Thoracic aorta (tissue), 2 donors: ENCODE measurements around the gene HHLA2. TPM values are rescaled to one million over a fixed set of nuclear protein-coding genes. Genes with fewer than 3 reads are reported as not detected.
"Not testable (repeated sequence)": the region's sequence is repeated elsewhere in the genome, so short reads cannot be mapped to it uniquely, and the experiment has no call there.

ENCODE experiments used
- ATAC-seq: fragments of 150-250 bp; one replicate; pipeline ENCODE4 v1.8.0; 2017; ENCODE audit warnings: low read depth; ENCODE audit not compliant: insufficient number of reproducible peaks, low FRiP score
- DNase-seq: peaks from one replicate; pipeline ENCODE4 v3.0.0-alpha.2; 2020; ENCODE audit warnings: low spot score
- H3K27ac ChIP-seq, 2 donors: fragments of 200-600 bp; sonication (generic); 1 replicate in 1 of 2; 2 replicates in 1 of 2; pipeline ENCODE4 v1.5.1; 2016; ENCODE audit warnings: mild to moderate bottlenecking in 2 of 2, moderate library complexity in 2 of 2
- H3K27me3 ChIP-seq: fragments of 200-600 bp; sonication (generic); replicated peaks from 2 replicates; pipeline ENCODE4 v1.6.0; 2016; ENCODE audit warnings: mild to moderate bottlenecking; ENCODE audit not compliant: insufficient read depth
- H3K36me3 ChIP-seq: fragments of 200-600 bp; sonication (generic); one replicate; pipeline ENCODE4 v1.5.1; 2016
- H3K4me1 ChIP-seq, 2 donors: fragments of 200-600 bp; sonication (generic); 1 replicate in 1 of 2; 2 replicates in 1 of 2; pipeline versions ENCODE4 v1.5.1 to v1.6.0; 2016; ENCODE audit warnings: low read depth in 2 of 2, mild to moderate bottlenecking in 1 of 2; ENCODE audit not compliant: control insufficient read depth in 1 of 2
- H3K4me3 ChIP-seq: fragments of 200-600 bp; sonication (generic); 2 replicates; pipeline ENCODE4 v1.5.1; 2016; ENCODE audit warnings: mild to moderate bottlenecking
- H3K9me3 ChIP-seq: fragments of 200-600 bp; sonication (generic); 2 replicates; pipeline ENCODE4 v1.5.1; 2016
- total RNA-seq, 2 donors: library from RNA; depleted of rRNA; stranded (reverse); fragments of >200 nt; gene quantifications; one replicate each; pipeline versions ENCODE4 v1.1.0 to v1.2.3, GENCODE V29; 2016
- TF ChIP-seq, protein P1 (sequence below): fragments of 200-600 bp; sonication (generic); IDR thresholded peaks from one replicate; pipeline ENCODE4 v1.5.1; 2019; ENCODE audit warnings: antibody characterized with exemption

HHLA2 gene, protein sequence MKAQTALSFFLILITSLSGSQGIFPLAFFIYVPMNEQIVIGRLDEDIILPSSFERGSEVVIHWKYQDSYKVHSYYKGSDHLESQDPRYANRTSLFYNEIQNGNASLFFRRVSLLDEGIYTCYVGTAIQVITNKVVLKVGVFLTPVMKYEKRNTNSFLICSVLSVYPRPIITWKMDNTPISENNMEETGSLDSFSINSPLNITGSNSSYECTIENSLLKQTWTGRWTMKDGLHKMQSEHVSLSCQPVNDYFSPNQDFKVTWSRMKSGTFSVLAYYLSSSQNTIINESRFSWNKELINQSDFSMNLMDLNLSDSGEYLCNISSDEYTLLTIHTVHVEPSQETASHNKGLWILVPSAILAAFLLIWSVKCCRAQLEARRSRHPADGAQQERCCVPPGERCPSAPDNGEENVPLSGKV
- total RNA-seq, result not detected

DNA sequence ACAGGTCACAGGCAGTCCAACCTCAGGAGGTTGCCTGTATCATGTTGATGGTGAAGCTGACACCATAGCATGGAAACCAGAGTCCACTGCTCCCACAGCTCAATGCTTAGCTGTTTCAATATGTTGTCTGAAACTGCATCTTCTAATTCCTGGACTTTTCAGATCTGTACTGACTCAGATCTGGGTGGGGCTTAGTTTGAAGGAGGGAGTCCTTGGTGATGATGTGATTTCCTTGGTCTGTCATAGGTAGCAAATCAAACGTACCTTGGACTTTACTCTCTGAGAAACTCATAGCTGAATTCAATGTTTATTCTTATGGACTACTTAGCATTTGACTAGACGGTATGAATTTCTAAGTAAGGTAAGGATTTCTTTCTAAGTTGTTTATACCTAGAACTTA, at the start of gene HHLA2:
Gene HHLA2 (plus strand): TSS at position 310 of the 400 bp plus-strand sequence. CDS start 55,266 bp downstream, outside the sequence.
- TF ChIP-seq, protein P1, sequence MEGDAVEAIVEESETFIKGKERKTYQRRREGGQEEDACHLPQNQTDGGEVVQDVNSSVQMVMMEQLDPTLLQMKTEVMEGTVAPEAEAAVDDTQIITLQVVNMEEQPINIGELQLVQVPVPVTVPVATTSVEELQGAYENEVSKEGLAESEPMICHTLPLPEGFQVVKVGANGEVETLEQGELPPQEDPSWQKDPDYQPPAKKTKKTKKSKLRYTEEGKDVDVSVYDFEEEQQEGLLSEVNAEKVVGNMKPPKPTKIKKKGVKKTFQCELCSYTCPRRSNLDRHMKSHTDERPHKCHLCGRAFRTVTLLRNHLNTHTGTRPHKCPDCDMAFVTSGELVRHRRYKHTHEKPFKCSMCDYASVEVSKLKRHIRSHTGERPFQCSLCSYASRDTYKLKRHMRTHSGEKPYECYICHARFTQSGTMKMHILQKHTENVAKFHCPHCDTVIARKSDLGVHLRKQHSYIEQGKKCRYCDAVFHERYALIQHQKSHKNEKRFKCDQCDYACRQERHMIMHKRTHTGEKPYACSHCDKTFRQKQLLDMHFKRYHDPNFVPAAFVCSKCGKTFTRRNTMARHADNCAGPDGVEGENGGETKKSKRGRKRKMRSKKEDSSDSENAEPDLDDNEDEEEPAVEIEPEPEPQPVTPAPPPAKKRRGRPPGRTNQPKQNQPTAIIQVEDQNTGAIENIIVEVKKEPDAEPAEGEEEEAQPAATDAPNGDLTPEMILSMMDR, result no peak
- H3K4me1 ChIP-seq, result peaks cover 0 to 4% of the 10 kb centered on the region in 2 donors
- no peaks in the 10 kb centered on the region for H3K36me3 ChIP-seq
- no peak within 1 kb of the TSS for H3K27ac ChIP-seq
- no peaks in the 10 kb centered on the region for H3K9me3 ChIP-seq
- no peak for DNase-seq
- no peak within 1 kb of the TSS for H3K4me3 ChIP-seq
- no peak for ATAC-seq
- H3K27me3 ChIP-seq, result no peaks in the 10 kb centered on the region

DNA sequence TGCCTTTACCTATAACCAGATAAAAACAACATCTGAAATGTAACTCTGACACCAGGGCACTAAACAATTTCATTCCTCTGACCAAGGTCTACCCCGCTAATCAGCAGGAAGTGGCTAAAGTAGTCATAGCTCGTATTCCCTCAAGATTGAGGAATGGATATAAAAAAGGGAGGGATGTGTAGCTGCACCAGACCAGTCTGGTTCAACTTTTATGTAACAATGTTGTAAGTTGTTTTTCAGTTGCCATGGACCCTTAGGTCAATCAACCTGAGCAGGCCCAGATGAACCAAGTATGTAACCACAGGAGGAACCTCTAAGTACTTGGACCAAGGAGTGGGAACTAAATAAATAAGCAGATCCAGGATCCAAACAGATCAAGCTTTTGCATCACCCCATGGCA, 45.7 kb upstream of the HHLA2 start:
- ATAC-seq, result no peak

DNA sequence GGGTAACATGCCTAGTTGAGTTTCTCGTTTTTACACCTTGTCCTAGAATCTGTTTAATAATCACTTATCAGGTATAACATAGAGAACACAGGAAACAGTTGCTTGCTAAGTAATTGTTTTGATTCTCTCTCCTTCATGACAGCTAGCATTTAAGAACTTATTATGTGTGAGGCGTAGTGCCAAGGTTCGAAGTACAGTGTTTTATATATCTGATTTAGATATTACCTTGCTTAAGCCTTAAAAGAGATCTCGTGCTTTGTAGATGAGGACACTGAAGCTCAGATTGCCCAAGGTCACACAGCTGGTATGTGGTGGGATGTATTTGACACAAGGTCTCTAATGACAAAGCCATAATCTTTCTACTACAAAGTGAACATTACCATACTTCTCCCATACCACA, 45.1 kb upstream of the HHLA2 start:
- TF ChIP-seq, protein P1, result no peak
- no peaks in the 10 kb centered on the region for H3K4me1 ChIP-seq
- H3K9me3 ChIP-seq, result no peaks in the 10 kb centered on the region
- no peak for ATAC-seq
- H3K27ac ChIP-seq, result no peak overlapping the region
- no peak overlapping the region for H3K4me3 ChIP-seq
- no peak for DNase-seq
- H3K27me3 ChIP-seq, result no peaks in the 10 kb centered on the region
- H3K36me3 ChIP-seq, result no peaks in the 10 kb centered on the region

More for the DNA sequence above, 45.7 kb upstream of the HHLA2 start:
- no peaks in the 10 kb centered on the region for H3K9me3 ChIP-seq
- no peaks in the 10 kb centered on the region for H3K36me3 ChIP-seq
- no peak for DNase-seq
- no peaks in the 10 kb centered on the region for H3K27me3 ChIP-seq
- H3K27ac ChIP-seq, result no peak overlapping the region
- TF ChIP-seq, protein P1, result no peak
- no peaks in the 10 kb centered on the region for H3K4me1 ChIP-seq
- no peak overlapping the region for H3K4me3 ChIP-seq

DNA sequence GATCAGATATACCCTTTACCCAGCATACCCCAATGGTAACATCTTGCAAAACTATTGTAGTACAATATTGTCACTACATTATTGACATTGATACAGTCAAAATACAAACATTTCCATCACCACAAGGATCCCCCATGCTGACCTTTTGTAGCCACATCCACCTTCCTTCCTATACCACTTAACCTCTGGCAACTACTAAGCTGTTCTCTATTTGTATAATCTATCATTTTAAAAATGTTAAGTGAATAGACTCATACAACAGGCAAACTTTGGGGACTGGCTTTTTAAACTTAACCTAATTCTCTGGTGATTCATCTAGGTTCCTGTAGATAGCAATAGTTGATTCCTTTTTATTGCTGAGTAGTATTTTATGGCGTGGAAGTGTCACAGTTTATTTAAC, 44.5 kb upstream of the HHLA2 start:
- no peaks in the 10 kb centered on the region for H3K27me3 ChIP-seq
- H3K4me1 ChIP-seq, result no peaks in the 10 kb centered on the region
- no peaks in the 10 kb centered on the region for H3K9me3 ChIP-seq
- no peak overlapping the region for H3K4me3 ChIP-seq
- ATAC-seq (no peak), DNase-seq (no peak)
- H3K36me3 ChIP-seq, result no peaks in the 10 kb centered on the region
- H3K27ac ChIP-seq, result no peak overlapping the region
- TF ChIP-seq, protein P1, result no peak

DNA sequence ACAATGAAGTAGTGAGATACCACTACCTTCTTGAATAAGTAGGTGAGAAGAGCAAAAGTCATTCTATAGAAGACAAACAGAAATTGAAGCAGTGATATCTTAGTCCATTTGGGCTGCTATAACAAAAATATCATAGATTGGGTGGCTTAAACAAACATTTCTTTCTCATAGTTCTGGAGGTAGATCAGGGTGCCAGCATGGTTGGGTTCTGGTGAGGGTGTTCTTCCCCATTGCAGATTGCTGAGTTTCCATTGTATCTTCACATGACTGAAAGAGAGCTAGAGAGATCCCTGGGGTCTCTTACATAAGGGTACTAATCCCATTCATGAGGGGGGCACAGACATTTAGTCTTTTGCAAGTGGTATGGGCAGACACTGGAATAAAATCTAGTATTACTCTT, 41.2 kb upstream of the HHLA2 start:
- H3K4me1 ChIP-seq, result no peaks in the 10 kb centered on the region
- H3K36me3 ChIP-seq, result no peaks in the 10 kb centered on the region
- ATAC-seq (no peak), DNase-seq (no peak)
- TF ChIP-seq, protein P1, result no peak
- H3K27me3 ChIP-seq, result no peaks in the 10 kb centered on the region
- no peaks in the 10 kb centered on the region for H3K9me3 ChIP-seq
- H3K27ac ChIP-seq, result no peak overlapping the region
- no peak overlapping the region for H3K4me3 ChIP-seq

DNA sequence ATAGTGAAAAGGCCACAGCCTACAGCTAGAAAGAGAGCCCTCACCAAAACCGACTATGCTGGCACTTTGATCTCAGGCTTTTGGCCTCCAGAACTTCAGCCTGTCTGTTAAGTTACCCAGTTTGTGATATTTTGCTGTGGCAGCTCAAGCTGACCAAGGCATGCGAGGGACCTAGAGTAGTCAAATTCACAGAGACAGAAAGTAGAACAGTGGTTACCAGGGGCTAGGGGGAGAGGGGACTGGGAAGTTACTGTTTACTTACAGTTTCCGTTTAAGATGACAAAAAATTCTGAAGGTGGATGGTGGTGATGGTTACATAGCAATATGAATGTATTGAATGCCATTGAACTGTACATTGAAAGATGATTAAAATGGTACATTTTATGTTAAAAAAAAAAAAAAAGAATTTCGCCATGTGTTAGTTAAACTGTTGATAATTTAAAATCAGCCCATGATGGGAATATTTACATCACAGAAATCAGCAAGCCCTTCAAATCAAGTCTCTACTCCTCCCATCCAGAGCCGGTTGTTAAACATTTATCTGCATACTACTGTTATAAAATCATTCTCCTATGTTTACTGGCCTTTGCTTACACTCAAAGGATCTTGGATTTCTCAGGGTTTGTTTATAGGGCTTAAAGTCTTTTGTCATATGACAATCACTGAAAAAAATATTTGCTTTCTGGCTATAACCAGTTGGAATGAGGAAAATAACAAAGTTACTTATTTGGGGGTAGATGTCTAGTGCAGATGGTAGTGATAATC, 31.6 kb upstream of the HHLA2 start:
- not testable (repeated sequence) for H3K4me1 ChIP-seq, DNase-seq, H3K9me3 ChIP-seq, H3K27me3 ChIP-seq, H3K27ac ChIP-seq, ATAC-seq, H3K36me3 ChIP-seq, H3K4me3 ChIP-seq

DNA sequence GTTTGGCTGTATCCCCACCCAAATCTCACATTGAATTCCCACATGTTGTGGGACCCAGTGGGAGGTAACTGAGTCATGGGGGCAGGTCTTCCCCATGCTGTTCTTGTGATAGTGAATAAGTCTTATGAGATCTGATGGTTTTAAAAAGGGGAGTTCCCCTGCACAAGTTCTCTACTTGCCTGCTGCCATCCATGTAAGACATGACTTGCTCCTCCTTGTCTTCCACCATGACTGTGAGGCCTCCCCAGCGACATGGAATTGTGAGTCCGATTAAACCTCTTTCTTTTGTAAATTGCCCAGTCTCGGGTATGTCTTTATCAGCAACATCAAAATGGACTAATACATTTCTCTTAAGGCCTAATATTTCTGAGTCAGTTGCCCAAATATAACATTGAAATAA, 28.1 kb upstream of the HHLA2 start:
- not testable (repeated sequence) for H3K27me3 ChIP-seq, H3K4me3 ChIP-seq, H3K4me1 ChIP-seq, ATAC-seq, H3K9me3 ChIP-seq, DNase-seq, H3K36me3 ChIP-seq, H3K27ac ChIP-seq
